Measurements from ENCODE around the gene PTPN13.
A peak's percentile ranks its signal among the peaks of the same experiment; 100 is the strongest.

PTPN13 gene, protein sequence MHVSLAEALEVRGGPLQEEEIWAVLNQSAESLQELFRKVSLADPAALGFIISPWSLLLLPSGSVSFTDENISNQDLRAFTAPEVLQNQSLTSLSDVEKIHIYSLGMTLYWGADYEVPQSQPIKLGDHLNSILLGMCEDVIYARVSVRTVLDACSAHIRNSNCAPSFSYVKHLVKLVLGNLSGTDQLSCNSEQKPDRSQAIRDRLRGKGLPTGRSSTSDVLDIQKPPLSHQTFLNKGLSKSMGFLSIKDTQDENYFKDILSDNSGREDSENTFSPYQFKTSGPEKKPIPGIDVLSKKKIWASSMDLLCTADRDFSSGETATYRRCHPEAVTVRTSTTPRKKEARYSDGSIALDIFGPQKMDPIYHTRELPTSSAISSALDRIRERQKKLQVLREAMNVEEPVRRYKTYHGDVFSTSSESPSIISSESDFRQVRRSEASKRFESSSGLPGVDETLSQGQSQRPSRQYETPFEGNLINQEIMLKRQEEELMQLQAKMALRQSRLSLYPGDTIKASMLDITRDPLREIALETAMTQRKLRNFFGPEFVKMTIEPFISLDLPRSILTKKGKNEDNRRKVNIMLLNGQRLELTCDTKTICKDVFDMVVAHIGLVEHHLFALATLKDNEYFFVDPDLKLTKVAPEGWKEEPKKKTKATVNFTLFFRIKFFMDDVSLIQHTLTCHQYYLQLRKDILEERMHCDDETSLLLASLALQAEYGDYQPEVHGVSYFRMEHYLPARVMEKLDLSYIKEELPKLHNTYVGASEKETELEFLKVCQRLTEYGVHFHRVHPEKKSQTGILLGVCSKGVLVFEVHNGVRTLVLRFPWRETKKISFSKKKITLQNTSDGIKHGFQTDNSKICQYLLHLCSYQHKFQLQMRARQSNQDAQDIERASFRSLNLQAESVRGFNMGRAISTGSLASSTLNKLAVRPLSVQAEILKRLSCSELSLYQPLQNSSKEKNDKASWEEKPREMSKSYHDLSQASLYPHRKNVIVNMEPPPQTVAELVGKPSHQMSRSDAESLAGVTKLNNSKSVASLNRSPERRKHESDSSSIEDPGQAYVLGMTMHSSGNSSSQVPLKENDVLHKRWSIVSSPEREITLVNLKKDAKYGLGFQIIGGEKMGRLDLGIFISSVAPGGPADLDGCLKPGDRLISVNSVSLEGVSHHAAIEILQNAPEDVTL (N-terminal part only)

DNA sequence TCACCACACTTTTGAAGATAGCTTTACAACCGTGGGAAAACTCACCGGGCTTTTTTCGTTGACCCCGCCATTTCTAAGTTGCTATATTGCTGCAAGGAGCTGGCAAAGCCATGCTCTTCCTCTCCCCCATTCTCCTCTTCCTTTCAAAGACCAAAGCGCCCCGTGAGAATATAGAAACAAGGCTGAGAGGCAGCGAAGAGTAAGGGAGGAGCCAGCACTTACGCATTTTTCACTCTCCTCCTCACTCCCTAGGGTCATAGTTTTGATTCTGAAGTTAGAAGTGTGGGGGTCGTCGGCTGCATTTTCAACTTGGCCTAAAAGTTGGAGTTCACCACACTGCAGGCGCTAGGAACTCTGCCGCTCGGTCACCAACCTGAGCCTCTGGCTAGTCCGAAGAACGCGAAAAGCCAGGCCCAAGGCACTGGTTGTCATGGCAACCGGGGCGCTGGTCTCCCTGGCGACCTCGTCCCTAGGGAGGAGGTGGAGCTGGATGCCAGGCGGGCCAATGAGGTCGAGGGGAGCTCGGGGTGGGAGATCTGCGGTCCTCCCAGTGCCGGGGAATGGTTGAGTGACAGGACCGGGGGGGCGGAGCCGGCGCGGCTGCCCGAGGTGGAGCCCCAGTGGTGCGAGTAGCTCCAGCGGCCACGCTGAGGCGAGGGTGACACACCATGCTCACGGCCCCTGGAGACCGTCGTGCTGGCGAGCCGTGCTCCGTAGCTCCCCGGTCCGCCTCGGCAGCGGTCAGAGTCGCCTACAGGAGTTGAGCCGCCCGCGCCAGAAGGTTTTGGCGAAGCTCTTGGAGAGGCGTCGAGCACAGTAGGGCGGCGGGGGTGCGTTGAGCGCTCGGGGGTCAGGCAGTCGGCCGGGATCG is at the start of gene PTPN13:
Gene PTPN13 (plus strand): TSS at position 628 of the 871 bp plus-strand sequence. CDS start 40,942 bp downstream, outside the sequence.
- Histone ChIP-seq H3K4me3 (ENCODE audit: severe bottlenecking) (peak within 1 kb of the TSS; percentile 53), H3K27ac (ENCODE audit: poor library complexity, severe bottlenecking) (peak within 1 kb of the TSS; percentile 77)
- DNase-seq (ENCODE audit: low spot score): peak; percentile 99

DNA sequence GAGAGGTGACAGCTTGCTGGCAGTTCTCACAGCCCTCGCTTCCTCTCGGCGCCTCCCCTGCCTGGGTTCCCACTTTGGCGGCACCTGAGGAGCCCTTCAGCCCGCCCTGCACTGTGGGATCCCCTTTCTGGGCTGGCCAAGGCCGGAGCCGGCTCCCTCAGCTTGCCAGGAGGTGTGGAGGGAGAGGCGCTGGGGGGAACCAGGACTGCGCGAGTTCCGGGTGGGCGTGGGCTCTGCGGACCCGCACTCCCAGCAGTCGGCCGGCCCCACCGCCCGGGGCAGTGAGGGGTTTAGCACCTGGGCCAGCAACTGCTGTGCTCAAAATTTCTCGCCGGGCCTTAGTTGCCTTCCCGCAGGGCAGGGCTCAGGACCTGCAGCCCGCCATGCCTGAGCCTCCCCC is 47.0 kb upstream of the PTPN13 start:
- TF ChIP-seq, protein P1, sequence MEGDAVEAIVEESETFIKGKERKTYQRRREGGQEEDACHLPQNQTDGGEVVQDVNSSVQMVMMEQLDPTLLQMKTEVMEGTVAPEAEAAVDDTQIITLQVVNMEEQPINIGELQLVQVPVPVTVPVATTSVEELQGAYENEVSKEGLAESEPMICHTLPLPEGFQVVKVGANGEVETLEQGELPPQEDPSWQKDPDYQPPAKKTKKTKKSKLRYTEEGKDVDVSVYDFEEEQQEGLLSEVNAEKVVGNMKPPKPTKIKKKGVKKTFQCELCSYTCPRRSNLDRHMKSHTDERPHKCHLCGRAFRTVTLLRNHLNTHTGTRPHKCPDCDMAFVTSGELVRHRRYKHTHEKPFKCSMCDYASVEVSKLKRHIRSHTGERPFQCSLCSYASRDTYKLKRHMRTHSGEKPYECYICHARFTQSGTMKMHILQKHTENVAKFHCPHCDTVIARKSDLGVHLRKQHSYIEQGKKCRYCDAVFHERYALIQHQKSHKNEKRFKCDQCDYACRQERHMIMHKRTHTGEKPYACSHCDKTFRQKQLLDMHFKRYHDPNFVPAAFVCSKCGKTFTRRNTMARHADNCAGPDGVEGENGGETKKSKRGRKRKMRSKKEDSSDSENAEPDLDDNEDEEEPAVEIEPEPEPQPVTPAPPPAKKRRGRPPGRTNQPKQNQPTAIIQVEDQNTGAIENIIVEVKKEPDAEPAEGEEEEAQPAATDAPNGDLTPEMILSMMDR (IDR thresholded peaks at IDR 0.05; ENCODE audit: poor library complexity, severe bottlenecking): no peak

More for the DNA sequence above, at the start of gene PTPN13:
- peak; percentile 89 for ATAC-seq (ENCODE audit: low read depth)
- H3K36me3 ChIP-seq (ENCODE audit: low read depth): no peaks in the 10 kb centered on the region
- H3K27me3 ChIP-seq (ENCODE audit: insufficient read depth, poor library complexity, severe bottlenecking): no peaks in the 10 kb centered on the region
- TF ChIP-seq, protein P1 (IDR thresholded peaks at IDR 0.05; ENCODE audit: poor library complexity, severe bottlenecking): no peak
- no peaks in the 10 kb centered on the region for H3K9me3 ChIP-seq (ENCODE audit: severe bottlenecking)
- peaks cover 34% of the 10 kb centered on the region for H3K4me1 ChIP-seq (ENCODE audit: insufficient read depth, poor library complexity, severe bottlenecking)

DNA sequence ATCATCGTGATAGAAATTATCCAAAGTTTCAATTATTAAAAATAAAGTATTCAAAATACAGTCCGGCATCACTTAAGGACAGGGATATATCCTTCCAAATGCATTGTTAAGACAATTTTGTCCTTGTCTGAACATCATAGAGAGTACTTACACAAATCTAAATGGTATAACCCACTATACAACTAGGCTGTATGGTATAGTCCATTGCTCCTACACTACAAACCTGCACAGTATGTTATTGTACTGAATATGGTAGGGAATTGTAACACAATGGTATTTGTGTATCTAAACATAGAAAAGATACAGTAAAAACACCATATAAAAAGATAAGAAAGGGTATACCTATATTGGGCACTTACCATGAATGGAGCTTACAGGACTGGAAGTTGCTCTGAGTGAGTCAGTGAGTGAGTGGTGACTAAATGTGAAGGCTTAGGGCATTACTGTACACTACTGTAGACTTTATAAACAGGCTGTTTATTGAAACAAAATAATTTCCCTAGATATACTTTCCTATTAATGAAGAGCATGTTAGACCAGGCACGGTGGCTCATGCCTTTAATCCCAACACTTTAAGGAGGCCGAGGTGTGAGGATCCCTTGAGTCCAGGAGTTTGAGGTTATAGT is 44.8 kb upstream of the PTPN13 start:
- DNase-seq (ENCODE audit: low spot score) (no peak), ATAC-seq (ENCODE audit: low read depth) (peak; percentile 70)
- Histone ChIP-seq H3K36me3 (ENCODE audit: low read depth) (no peaks in the 10 kb centered on the region), H3K27ac (ENCODE audit: poor library complexity, severe bottlenecking) (no peak overlapping the region), H3K9me3 (ENCODE audit: severe bottlenecking) (no peaks in the 10 kb centered on the region), H3K4me1 (ENCODE audit: insufficient read depth, poor library complexity, severe bottlenecking) (peaks cover 7% of the 10 kb centered on the region), H3K4me3 (ENCODE audit: severe bottlenecking) (no peak overlapping the region), H3K27me3 (ENCODE audit: insufficient read depth, poor library complexity, severe bottlenecking) (no peaks in the 10 kb centered on the region)
- TF ChIP-seq, protein P1 (IDR thresholded peaks at IDR 0.05; ENCODE audit: poor library complexity, severe bottlenecking): no peak

More for the DNA sequence above, 47.0 kb upstream of the PTPN13 start:
- H3K4me3 ChIP-seq (ENCODE audit: severe bottlenecking): no peak overlapping the region
- no peaks in the 10 kb centered on the region for H3K4me1 ChIP-seq (ENCODE audit: insufficient read depth, poor library complexity, severe bottlenecking)
- no peaks in the 10 kb centered on the region for H3K9me3 ChIP-seq (ENCODE audit: severe bottlenecking)
- H3K36me3 ChIP-seq (ENCODE audit: low read depth): no peaks in the 10 kb centered on the region
- DNase-seq (ENCODE audit: low spot score): no peak
- no peaks in the 10 kb centered on the region for H3K27me3 ChIP-seq (ENCODE audit: insufficient read depth, poor library complexity, severe bottlenecking)
- no peak for ATAC-seq (ENCODE audit: low read depth)
- no peak overlapping the region for H3K27ac ChIP-seq (ENCODE audit: poor library complexity, severe bottlenecking)

DNA sequence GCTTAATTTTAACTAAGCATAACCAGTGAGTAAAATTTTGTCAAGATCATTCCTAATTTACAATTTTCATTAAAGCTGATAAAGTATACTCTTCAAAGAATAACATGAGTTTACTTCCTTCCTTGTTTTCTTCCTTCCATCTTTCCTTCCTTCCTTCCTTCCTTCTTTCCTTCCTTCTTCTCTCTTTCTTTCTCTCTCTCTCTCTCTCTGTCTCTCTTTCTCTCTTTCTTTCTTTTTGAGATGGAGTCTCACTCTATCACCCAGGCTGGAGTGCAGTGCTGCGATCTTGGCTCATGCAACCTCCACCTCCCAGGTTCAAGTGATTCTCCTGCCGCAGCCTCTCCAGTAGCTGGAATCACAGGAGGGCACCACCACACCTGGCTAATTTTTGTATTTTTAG is 42.7 kb upstream of the PTPN13 start:
- Histone ChIP-seq H3K9me3 (ENCODE audit: severe bottlenecking) (no peaks in the 10 kb centered on the region), H3K4me1 (ENCODE audit: insufficient read depth, poor library complexity, severe bottlenecking) (peaks cover 8% of the 10 kb centered on the region), H3K27ac (ENCODE audit: poor library complexity, severe bottlenecking) (no peak overlapping the region), H3K4me3 (ENCODE audit: severe bottlenecking) (no peak overlapping the region), H3K36me3 (ENCODE audit: low read depth) (no peaks in the 10 kb centered on the region), H3K27me3 (ENCODE audit: insufficient read depth, poor library complexity, severe bottlenecking) (no peaks in the 10 kb centered on the region)
- DNase-seq (ENCODE audit: low spot score): no peak
- TF ChIP-seq, protein P1 (IDR thresholded peaks at IDR 0.05; ENCODE audit: poor library complexity, severe bottlenecking): no peak
- no peak for ATAC-seq (ENCODE audit: low read depth)

Measured in RWPE2 (cell line).